SK-N-MC (cell line): ENCODE measurements around the gene TIMP2.
"Not testable (repeated sequence)": the region's sequence is repeated elsewhere in the genome, so short reads cannot be mapped to it uniquely, and the experiment has no call there.

Experiments used
- DNase-seq: peaks from one replicate; pipeline ENCODE4 v3.0.0-alpha.2; 2011; ENCODE audit warnings: low read depth, low spot score
- H3K27ac ChIP-seq: fragments of 200-600 bp; sonication (generic); 2 replicates; pipeline ENCODE4 v1.5.1; 2016; ENCODE audit warnings: mixed run types
- H3K36me3 ChIP-seq: fragments of 200-600 bp; sonication (generic); 2 replicates; pipeline ENCODE4 v1.6.1; 2017; ENCODE audit warnings: antibody characterized with exemption, low read length, mixed read lengths; ENCODE audit not compliant: insufficient read depth
- H3K4me3 ChIP-seq: fragments of 200-600 bp; sonication (generic); 2 replicates; pipeline ENCODE4 v1.5.1; 2016
- H3K9ac ChIP-seq: fragments of 200-600 bp; sonication (generic); 2 replicates; pipeline ENCODE4 v1.8.0; 2017; ENCODE audit warnings: mixed run types, mixed read lengths; ENCODE audit not compliant: insufficient read length
- H3K9me3 ChIP-seq: fragments of 200-600 bp; sonication (generic); 2 replicates; pipeline ENCODE4 v1.6.1; 2017; ENCODE audit warnings: low read depth, mild to moderate bottlenecking, antibody characterized with exemption, low read length, moderate library complexity, mixed read lengths
- EZH2 ChIP-seq: fragments of 200-600 bp; sonication (generic); IDR thresholded peaks from one replicate; pipeline ENCODE4 v1.6.1; 2017; ENCODE audit warnings: antibody characterized with exemption
- FOXP2 ChIP-seq: optimal IDR thresholded peaks from 2 replicates; pipeline ENCODE3; 2011; ENCODE audit warnings: mild to moderate bottlenecking, moderate library complexity; ENCODE audit not compliant: insufficient read depth; ENCODE audit errors: extremely low read length, control extremely low read depth
- POLR2AphosphoS5 ChIP-seq: IDR thresholded peaks from 2 replicates; pipeline ENCODE4 v1.6.1; 2012; ENCODE audit warnings: mild to moderate bottlenecking, low read depth, low read length, borderline replicate concordance

TIMP2 gene

GRCh38 chr17:78878261-78878660 lies 46.9 kb downstream of the TIMP2 start:
- no peak overlapping the region for H3K4me3 ChIP-seq

DNA sequence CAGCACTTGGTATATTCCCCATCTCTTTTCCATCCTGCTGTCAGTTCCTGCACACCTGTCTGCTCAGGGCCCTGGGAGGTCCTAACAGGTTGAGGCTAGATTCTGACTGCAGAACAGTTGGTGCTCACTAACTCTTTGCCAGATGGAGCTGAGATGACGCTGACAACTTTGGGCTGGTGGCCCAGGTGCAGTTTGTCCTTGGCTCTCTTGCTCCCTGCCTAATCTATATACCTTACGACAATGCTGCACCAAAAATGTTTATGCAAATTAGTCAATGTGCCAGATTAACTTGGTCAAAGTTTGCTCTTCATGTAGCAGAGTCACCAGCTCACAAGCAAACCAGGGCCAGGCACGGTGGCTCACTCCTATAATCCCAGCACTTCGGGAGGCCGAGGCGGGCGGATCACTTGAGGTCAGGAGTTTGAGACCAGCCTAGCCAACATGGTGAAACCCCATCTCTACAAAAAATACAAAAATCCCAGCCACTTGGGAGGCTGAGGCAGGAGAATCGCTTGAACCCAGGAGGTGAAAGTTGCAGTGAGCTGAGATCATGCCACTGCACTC lies 48.2 kb downstream of the TIMP2 start:
- H3K9me3 ChIP-seq, H3K27ac ChIP-seq, DNase-seq, H3K9ac ChIP-seq, H3K4me3 ChIP-seq: not testable (repeated sequence)
- H3K36me3 ChIP-seq, result peaks cover 19% of the 10 kb centered on the region; the same call in 1 of the 2 replicates

More at GRCh38 chr17:78878261-78878660, 46.9 kb downstream of the TIMP2 start:
- DNase-seq, result no peak
- TF ChIP-seq FOXP2 (no peak), EZH2 (no peak), POLR2AphosphoS5 (no peak)
- Histone ChIP-seq H3K9me3 (no peaks in the 10 kb centered on the region), H3K36me3 (peaks cover 9% of the 10 kb centered on the region; the same call in 1 of the 2 replicates), H3K9ac (no peak overlapping the region), H3K27ac (no peak overlapping the region)

GRCh38 chr17:78876094-78876597 lies 49.0 kb downstream of the TIMP2 start:
- Histone ChIP-seq H3K27ac (no peak overlapping the region), H3K36me3 (peaks cover 19% of the 10 kb centered on the region; the same call in 1 of the 2 replicates), H3K4me3 (no peak overlapping the region), H3K9ac (no peak overlapping the region), H3K9me3 (no peaks in the 10 kb centered on the region)
- TF ChIP-seq EZH2, result no peak
- no peak for TF ChIP-seq FOXP2
- TF ChIP-seq POLR2AphosphoS5, result no peak
- DNase-seq, result no peak

DNA sequence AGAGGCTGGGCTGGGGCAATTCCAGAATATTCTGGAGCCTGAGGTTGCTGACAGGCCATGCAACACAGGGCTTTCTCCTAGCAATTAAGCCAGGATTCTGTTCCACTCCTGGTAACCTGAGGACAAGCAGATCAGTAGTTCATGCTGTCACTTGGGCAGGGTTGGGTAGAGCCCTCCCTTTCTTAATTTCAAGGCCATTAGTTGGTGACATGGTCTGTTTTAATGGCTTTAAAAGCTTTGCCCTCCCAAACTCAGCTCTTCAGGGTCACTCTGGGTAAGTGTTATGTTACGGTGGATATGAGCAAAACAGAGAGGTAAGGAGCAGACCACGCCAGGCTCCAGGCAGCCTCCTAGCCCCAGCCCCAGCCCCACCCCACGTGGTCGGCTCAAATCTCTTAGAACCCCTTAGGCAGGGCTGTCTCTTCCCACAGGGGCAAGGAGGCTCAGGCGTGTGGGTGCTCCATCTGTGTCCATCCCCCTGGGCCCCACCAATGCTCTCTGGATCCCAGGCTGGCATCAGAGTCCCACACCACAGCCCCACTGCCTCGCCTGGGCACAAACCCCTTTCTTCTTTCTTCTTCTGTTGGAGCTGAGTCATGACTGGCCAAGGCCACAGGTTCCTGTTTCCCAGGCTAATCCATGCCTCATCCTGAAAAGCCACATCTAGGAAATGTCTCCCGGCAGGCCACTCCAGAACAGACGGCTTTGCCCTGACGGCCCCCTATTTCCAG lies 49.7 kb downstream of the TIMP2 start:
- H3K27ac ChIP-seq, result no peak overlapping the region
- DNase-seq, result no peak

DNA sequence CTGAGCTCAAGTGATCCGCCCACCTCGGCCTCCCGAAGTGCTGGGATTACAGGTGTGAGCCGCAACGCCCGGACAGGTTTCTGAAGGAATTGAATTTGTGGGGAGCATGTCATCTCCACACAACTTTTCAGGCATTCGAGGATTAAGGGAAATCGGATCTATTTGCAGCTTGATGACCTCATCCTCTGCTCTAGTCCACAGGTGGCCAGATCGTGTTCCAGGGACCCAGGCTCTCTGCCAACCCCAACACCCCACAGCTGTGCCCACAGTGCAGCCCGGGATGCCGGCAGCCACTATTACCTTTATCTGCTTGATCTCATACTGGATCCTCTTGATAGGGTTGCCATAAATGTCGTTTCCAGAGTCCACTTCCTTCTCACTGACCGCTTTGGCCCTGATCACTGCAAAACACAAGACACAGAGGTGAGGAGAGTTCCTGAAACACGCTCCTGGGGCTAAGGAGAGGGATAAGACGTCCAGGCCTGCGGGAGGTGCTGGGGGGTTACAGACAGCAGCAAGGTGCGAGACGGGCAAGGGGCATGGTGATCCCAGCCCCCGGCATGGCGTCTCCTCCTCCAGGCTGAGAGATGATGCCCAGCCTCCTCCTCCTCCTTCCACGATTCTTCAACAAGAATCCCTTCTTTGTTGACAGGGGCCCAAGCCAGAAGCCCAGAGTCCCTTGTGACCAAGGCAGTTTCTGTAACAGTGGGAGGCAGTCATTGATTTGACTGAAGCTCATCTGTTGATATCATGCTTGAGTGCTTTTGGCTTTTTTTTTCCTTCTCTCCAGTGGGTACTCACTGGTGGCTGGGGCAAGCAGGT lies 51.5 kb downstream of the TIMP2 start:
- Histone ChIP-seq H3K9ac (no peak overlapping the region), H3K27ac (no peak overlapping the region), H3K4me3 (no peak overlapping the region), H3K36me3 (peaks cover 25% of the 10 kb centered on the region; the same call in 1 of the 2 replicates), H3K9me3 (no peaks in the 10 kb centered on the region)
- DNase-seq, result no peak
- TF ChIP-seq FOXP2 (no peak), EZH2 (no peak), POLR2AphosphoS5 (no peak)

More for the DNA sequence above, 49.7 kb downstream of the TIMP2 start:
- Histone ChIP-seq H3K4me3 (no peak overlapping the region), H3K9me3 (no peaks in the 10 kb centered on the region), H3K9ac (no peak overlapping the region), H3K36me3 (peaks cover 23% of the 10 kb centered on the region; the same call in 1 of the 2 replicates)
- no peak for TF ChIP-seq EZH2
- no peak for TF ChIP-seq FOXP2
- no peak for TF ChIP-seq POLR2AphosphoS5

DNA sequence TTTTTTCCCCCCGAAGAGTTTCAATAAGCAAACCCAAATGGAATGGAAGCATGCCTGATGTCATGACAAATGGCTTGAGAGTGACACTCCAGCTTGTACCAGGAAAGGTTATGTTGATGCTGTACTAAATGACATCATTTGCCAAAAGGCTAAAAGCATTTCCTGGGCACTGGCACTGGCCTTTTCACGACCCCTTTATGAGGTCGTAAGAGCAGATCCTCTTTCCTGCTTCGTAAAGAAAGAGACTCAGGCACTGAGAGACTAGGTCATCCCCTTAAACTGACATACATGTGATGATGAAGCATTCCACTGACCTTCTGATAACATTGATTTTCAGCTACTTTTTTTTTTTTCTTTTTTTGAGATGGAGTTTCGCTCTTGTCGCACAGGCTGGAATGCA lies 52.7 kb downstream of the TIMP2 start:
- Histone ChIP-seq H3K36me3 (peaks cover 27% of the 10 kb centered on the region; the same call in 1 of the 2 replicates), H3K9ac (no peak overlapping the region), H3K9me3 (no peaks in the 10 kb centered on the region), H3K4me3 (no peak overlapping the region), H3K27ac (no peak overlapping the region)
- TF ChIP-seq POLR2AphosphoS5 (no peak), EZH2 (no peak), FOXP2 (no peak)
- DNase-seq, result no peak

GRCh38 chr17:78870621-78871020 lies 54.6 kb downstream of the TIMP2 start:
- Histone ChIP-seq H3K36me3 (peaks cover 27% of the 10 kb centered on the region; the same call in 1 of the 2 replicates), H3K9me3 (no peaks in the 10 kb centered on the region), H3K27ac (no peak overlapping the region), H3K4me3 (no peak overlapping the region), H3K9ac (no peak overlapping the region)
- DNase-seq, result no peak
- TF ChIP-seq EZH2, result no peak
- no peak for TF ChIP-seq FOXP2
- TF ChIP-seq POLR2AphosphoS5, result no peak

- Histone ChIP-seq H3K27ac (no peak overlapping the region), H3K36me3 (peaks cover 18% of the 10 kb centered on the region; the same call in 1 of the 2 replicates), H3K9ac (no peak overlapping the region), H3K9me3 (no peaks in the 10 kb centered on the region), H3K4me3 (no peak overlapping the region)
- DNase-seq, result no peak
- TF ChIP-seq POLR2AphosphoS5 (no peak), FOXP2 (no peak), EZH2 (no peak)
Observed at GRCh38 chr17:78868391-78868790, 56.8 kb downstream of the TIMP2 start.

- not testable (repeated sequence) for H3K9ac ChIP-seq, H3K27ac ChIP-seq, H3K9me3 ChIP-seq, DNase-seq, H3K4me3 ChIP-seq
- H3K36me3 ChIP-seq, result peaks cover 12% of the 10 kb centered on the region
Observed at GRCh38 chr17:78867046-78867445, 58.1 kb downstream of the TIMP2 start.
